Mesothelial cell of epicardium (in vitro differentiated cells): ENCODE results near the gene LLPH. TPM values are rescaled to one million over a fixed set of nuclear protein-coding genes. Genes with fewer than 3 reads are reported as not detected.

Source experiments
- DNase-seq, 2 experiments: peaks; one replicate each; pipeline ENCODE4 v3.0.0; 2021; ENCODE audit warnings: low spot score in 2 of 2; ENCODE audit not compliant: unreplicated experiment in 2 of 2
- H3K27ac Mint-ChIP-seq: 2 replicates; pipeline ENCODE4 v1.8.0; 2021; ENCODE audit warnings: mixed read lengths
- H3K27me3 Mint-ChIP-seq: 2 replicates; pipeline ENCODE4 v1.8.0; 2021; ENCODE audit warnings: low read depth, mixed read lengths
- H3K36me3 Mint-ChIP-seq: 2 replicates; pipeline ENCODE4 v1.8.0; 2021; ENCODE audit warnings: mixed read lengths
- H3K4me1 Mint-ChIP-seq: 2 replicates; pipeline ENCODE4 v1.8.0; 2021; ENCODE audit warnings: mixed read lengths
- H3K4me3 Mint-ChIP-seq: 2 replicates; pipeline ENCODE4 v1.8.0; 2021; ENCODE audit warnings: mild to moderate bottlenecking, moderate library complexity, mixed read lengths
- H3K9me3 Mint-ChIP-seq: 2 replicates; pipeline ENCODE4 v1.8.0; 2021; ENCODE audit warnings: mixed read lengths
- CTCF ChIP-seq: fragments of 200-600 bp; sonication (generic); IDR thresholded peaks from one replicate; pipeline ENCODE4 v1.5.0; 2021; ENCODE audit warnings: antibody characterized with exemption; ENCODE audit not compliant: unreplicated experiment
- total RNA-seq: library from RNA; stranded (reverse); gene quantifications from 3 replicates; pipeline ENCODE4 v1.2.1, GENCODE V29; 2021

Gene LLPH
- total RNA-seq, 1 donor from 2014 or later = 22.8 TPM

DNA sequence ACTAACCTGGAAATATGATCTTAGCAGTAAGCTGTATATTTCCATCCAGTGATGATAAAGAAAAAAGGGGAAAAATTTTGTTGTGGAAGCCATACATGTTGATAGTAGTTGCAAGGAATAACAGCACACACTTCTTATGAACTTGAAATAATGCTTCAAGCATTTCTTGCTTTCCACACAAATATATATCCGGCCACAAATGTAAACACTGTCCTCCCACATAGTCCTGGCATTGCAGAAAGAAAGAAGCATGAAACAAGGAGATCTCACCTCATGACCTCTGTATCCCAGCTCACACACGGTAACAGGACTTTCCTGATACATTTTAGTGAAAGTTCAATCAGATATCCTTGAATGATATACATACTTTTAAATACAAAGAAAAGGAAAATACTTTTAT is 56.0 kb downstream of the LLPH start:
- H3K4me3 Mint-ChIP-seq = no peak overlapping the region
- no peak for TF ChIP-seq CTCF
- H3K9me3 Mint-ChIP-seq = no peaks in the 10 kb centered on the region
- no peak for DNase-seq
- no peaks in the 10 kb centered on the region for H3K36me3 Mint-ChIP-seq
- peaks cover 3% of the 10 kb centered on the region for H3K4me1 Mint-ChIP-seq
- H3K27me3 Mint-ChIP-seq = no peaks in the 10 kb centered on the region
- H3K27ac Mint-ChIP-seq = no peak overlapping the region

GRCh38 chr12:66072566-66072965 is 58.0 kb downstream of the LLPH start:
- Mint-ChIP-seq H3K27ac (no peak overlapping the region), H3K9me3 (no peaks in the 10 kb centered on the region), H3K4me3 (no peak overlapping the region), H3K36me3 (no peaks in the 10 kb centered on the region), H3K4me1 (peaks cover 3% of the 10 kb centered on the region), H3K27me3 (no peaks in the 10 kb centered on the region)
- TF ChIP-seq CTCF = no peak
- no peak for DNase-seq

DNA sequence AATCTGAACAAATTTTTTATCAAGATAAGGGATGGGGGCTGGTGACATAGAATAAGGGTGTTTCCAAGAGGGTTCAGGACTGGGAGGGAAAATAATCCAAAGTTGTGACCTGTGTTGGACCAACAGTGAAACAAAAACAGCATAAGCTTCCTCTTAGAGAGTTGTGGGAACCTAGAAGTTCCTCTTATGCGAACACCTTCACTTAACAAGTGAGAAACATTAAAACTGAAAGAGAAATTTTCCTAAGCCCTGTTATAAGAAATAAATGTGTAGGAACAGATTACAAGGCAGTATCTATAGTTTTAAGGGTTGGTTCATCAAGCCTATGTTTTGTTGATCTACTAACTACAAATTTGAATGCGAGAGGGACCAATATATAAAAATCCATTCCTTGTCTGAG is 58.4 kb downstream of the LLPH start:
- Mint-ChIP-seq H3K27ac (no peak overlapping the region), H3K36me3 (no peaks in the 10 kb centered on the region), H3K9me3 (no peaks in the 10 kb centered on the region), H3K27me3 (no peaks in the 10 kb centered on the region), H3K4me3 (no peak overlapping the region), H3K4me1 (peaks cover 5% of the 10 kb centered on the region)
- DNase-seq = no peak
- TF ChIP-seq CTCF = no peak

GRCh38 chr12:66071549-66071948 is 59.0 kb downstream of the LLPH start:
- no peaks in the 10 kb centered on the region for H3K27me3 Mint-ChIP-seq
- DNase-seq = no peak
- no peak for TF ChIP-seq CTCF
- no peak overlapping the region for H3K27ac Mint-ChIP-seq
- no peaks in the 10 kb centered on the region for H3K36me3 Mint-ChIP-seq
- H3K4me3 Mint-ChIP-seq = no peak overlapping the region
- H3K4me1 Mint-ChIP-seq = peaks cover 11% of the 10 kb centered on the region
- H3K9me3 Mint-ChIP-seq = no peaks in the 10 kb centered on the region

- Mint-ChIP-seq H3K4me1 (peaks cover 21% of the 10 kb centered on the region), H3K9me3 (no peaks in the 10 kb centered on the region), H3K27ac (no peak overlapping the region), H3K27me3 (no peaks in the 10 kb centered on the region), H3K4me3 (no peak overlapping the region), H3K36me3 (no peaks in the 10 kb centered on the region)
- DNase-seq = no peak
- no peak for TF ChIP-seq CTCF
These were observed 60.0 kb downstream of the LLPH start for GRCh38 chr12:66070378-66071120.
